ENCODE measurements around the gene TCN2. TPM values are rescaled to one million over a fixed set of nuclear protein-coding genes. Genes with fewer than 3 reads are reported as not detected.
"Not testable (repeated sequence)": the region's sequence is repeated elsewhere in the genome, so short reads cannot be mapped to it uniquely, and the experiment has no call there.

The TCN2 gene
- total RNA-seq, 2 donors from 2014 or later: 28.7 to 38.2 TPM

DNA sequence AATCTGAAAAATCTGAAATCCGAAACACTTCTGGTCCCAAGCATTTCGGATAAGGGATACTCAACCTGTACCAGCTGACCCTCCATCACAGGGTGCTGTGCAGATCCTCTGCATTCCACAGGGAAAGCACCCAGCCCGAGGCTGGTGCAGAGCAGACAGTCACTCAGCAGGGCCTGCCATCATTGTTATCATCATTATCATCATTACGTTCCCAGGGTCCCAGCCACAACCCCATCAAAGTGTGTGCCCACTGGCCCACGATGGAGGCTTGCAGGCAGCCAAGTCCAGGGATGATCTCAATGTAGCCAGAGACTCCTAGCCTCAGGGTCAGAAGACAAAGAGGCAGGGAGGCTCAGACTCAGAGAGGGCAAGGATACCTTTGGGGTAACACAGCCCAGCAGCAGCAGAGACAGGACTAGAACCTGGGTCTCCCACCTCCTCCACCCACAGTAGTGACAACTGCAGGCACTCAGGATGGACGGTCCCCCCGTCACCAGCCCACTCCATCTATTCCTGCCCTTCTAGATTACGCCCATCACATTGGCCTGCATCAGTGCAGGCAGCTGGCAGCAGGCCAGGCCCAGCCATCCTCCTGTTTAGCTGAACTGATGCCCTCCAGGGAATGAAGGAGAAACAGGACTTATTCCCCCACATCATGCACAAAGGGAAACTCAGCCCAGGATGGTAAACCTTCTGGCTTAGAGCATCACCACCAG lies 42.8 kb upstream of the TCN2 start:
- no peaks in the 10 kb centered on the region for H3K9me3 ChIP-seq
- no peaks in the 10 kb centered on the region for H3K36me3 ChIP-seq
- H3K4me1 ChIP-seq: no peaks in the 10 kb centered on the region
- no peak overlapping the region for H3K27ac ChIP-seq
- DNase-seq (ENCODE audit: low spot score): no peak
- no peaks in the 10 kb centered on the region for H3K27me3 ChIP-seq
- TF ChIP-seq, protein P1, sequence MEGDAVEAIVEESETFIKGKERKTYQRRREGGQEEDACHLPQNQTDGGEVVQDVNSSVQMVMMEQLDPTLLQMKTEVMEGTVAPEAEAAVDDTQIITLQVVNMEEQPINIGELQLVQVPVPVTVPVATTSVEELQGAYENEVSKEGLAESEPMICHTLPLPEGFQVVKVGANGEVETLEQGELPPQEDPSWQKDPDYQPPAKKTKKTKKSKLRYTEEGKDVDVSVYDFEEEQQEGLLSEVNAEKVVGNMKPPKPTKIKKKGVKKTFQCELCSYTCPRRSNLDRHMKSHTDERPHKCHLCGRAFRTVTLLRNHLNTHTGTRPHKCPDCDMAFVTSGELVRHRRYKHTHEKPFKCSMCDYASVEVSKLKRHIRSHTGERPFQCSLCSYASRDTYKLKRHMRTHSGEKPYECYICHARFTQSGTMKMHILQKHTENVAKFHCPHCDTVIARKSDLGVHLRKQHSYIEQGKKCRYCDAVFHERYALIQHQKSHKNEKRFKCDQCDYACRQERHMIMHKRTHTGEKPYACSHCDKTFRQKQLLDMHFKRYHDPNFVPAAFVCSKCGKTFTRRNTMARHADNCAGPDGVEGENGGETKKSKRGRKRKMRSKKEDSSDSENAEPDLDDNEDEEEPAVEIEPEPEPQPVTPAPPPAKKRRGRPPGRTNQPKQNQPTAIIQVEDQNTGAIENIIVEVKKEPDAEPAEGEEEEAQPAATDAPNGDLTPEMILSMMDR (IDR thresholded peaks at IDR 0.05): no peak
- no peak overlapping the region for H3K4me3 ChIP-seq

DNA sequence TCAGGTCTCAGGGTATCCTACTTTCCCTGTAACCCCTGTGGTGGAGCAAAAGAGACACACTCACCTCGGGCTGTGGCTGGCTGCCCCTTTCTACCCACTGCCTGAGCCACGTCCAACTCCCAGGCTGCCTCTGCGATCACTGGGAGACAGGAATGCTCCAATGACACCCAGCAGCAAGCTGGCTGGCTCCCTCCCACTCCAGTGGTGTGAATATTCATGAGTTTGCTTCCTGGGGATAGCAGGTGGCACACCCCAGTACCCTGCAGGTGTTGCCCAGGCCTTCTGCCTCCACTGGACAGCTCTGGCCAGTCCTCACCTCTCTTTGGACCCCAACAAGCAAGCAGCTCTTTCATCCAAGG lies 42.2 kb upstream of the TCN2 start:
- Histone ChIP-seq H3K9me3 (no peaks in the 10 kb centered on the region), H3K4me3 (no peak overlapping the region), H3K36me3 (no peaks in the 10 kb centered on the region), H3K27ac (no peak overlapping the region), H3K4me1 (no peaks in the 10 kb centered on the region), H3K27me3 (no peaks in the 10 kb centered on the region)
- DNase-seq (ENCODE audit: low spot score): no peak
- TF ChIP-seq, protein P1 (IDR thresholded peaks at IDR 0.05): no peak

DNA sequence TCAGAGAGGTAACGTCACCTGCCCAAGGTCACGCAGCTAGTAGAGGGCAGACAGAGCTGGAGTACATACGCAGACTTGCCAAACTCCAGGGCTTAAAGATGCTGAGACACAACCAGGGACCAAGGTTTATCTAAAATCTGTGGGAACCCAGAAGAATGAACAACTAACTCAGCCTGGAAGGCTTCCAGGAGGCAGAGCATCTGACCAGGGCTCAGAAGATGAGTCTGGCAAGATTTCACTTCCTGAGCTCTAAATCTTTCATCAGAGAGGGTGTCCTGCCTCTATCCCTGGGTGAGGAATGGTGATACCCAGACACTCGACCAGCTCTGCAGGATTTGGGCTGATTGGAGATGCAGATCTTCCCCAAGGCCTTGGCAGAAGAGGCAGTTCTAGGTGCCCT lies 41.6 kb upstream of the TCN2 start:
- Histone ChIP-seq H3K4me3 (no peak overlapping the region), H3K9me3 (no peaks in the 10 kb centered on the region), H3K27me3 (no peaks in the 10 kb centered on the region), H3K36me3 (no peaks in the 10 kb centered on the region), H3K4me1 (no peaks in the 10 kb centered on the region), H3K27ac (no peak overlapping the region)
- DNase-seq (ENCODE audit: low spot score): no peak
- TF ChIP-seq, protein P1 (IDR thresholded peaks at IDR 0.05): no peak

DNA sequence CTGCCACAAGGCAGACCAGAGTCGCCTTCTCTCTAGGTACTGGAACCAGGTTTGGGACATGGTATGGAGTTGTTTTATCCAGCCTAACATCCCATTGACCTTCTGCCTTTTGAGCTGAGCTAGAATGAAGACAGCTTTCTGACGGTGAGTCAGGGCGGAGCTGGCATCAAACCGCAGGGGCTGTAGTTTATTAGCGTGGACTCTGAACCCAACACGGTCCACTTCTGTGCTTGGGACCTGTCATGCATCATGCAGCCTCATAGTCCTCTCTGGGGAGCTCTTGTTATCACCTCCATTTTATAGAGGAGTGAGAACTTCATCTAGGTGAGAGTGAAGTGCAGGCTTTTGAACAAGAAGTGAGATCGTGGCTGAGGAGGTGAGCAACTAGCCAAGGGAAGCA lies 40.8 kb upstream of the TCN2 start:
- H3K9me3 ChIP-seq: no peaks in the 10 kb centered on the region
- DNase-seq (ENCODE audit: low spot score): no peak
- TF ChIP-seq, protein P1 (IDR thresholded peaks at IDR 0.05): no peak
- no peaks in the 10 kb centered on the region for H3K27me3 ChIP-seq
- no peak overlapping the region for H3K4me3 ChIP-seq
- H3K4me1 ChIP-seq: no peaks in the 10 kb centered on the region
- H3K36me3 ChIP-seq: no peaks in the 10 kb centered on the region
- no peak overlapping the region for H3K27ac ChIP-seq

DNA sequence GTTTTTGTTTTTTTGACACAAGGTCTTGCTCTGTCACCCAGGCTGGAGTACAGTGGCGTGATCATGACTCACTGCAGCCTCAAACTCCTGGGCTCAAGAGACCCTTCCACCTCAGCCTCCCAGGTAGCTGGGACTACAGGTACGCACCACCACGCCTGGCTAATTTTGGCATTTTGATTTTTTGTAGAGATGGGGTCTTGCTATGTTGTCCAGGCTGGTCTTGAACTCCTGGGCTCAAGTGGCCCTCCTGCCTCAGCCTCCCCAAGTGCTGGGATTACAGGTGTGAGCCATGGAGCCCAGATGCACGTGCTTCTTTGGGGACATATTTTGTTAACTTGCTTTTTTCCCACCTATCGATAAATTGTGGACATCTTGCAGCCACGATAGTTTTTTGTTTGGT lies 39.7 kb upstream of the TCN2 start:
- not testable (repeated sequence) for H3K4me1 ChIP-seq; DNase-seq (ENCODE audit: low spot score); H3K9me3 ChIP-seq; H3K4me3 ChIP-seq; H3K27ac ChIP-seq; H3K27me3 ChIP-seq; H3K36me3 ChIP-seq

DNA sequence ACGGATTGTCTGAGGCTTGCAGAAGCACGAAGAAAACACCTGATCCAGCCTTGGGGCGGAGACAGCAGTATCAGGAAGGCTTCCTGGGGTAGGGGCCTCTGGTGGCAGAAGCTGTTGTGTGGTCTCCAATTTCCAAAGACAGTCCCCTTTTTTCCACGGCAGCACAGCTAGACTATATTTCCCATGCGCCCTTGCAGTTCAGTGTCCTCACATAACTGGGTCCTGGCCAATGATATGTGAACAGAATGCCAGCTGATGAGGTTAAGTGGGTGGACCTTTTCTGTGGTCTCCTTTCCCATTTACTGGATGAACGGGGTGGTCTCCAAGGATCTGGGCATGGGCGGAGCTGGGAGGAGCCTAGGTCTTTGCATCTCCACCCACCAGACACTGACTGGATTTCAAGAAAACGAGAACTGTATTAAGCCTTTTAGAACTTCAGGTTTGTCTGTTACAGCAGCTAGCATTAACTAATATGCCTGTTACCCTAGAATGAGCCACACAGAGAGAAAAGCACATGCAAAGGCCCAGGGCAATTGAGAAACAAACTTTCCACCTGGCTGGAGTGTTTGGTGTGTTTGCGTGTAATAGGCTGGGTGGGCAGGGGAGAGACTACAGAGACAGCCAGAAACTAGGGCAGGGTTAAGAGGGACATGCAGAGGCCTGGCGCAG lies 38.7 kb upstream of the TCN2 start:
- Histone ChIP-seq H3K27me3 (no peaks in the 10 kb centered on the region), H3K9me3 (no peaks in the 10 kb centered on the region)
- TF ChIP-seq, protein P1 (IDR thresholded peaks at IDR 0.05): no peak

More for the DNA sequence above, 38.7 kb upstream of the TCN2 start:
- DNase-seq (ENCODE audit: low spot score): no peak
- Histone ChIP-seq H3K4me3 (no peak overlapping the region), H3K4me1 (no peaks in the 10 kb centered on the region), H3K27ac (no peak overlapping the region), H3K36me3 (no peaks in the 10 kb centered on the region)
